WTC11 (cell line): Measurements from ENCODE around the gene CLPTM1L. TPM values are rescaled to one million over a fixed set of nuclear protein-coding genes. Genes with fewer than 3 reads are reported as not detected.

Experiments used
- ATAC-seq: fragments of 200-7000 bp; cut with Tn5 transposase; 2 replicates; pipeline ENCODE4 v1.10.0; 2021; ENCODE audit warnings: mild to moderate bottlenecking, moderate library complexity
- CTCF ChIA-PET: fragments of 300-600 bp; sonication (Branson Sonifier 250); formaldehyde crosslinking; loops from one replicate; lab custom pipeline; 2021; ENCODE audit warnings: antibody characterized with exemption; lab: Charles Lee
- POLR2A ChIA-PET: fragments of 350-600 bp; sonication (Branson Sonifier 250); formaldehyde crosslinking; loops from one replicate; lab custom pipeline; 2021; ENCODE audit warnings: antibody characterized with exemption; lab: Charles Lee
- DNase-seq: peaks from one replicate; pipeline ENCODE4 v3.0.0; 2021; ENCODE audit warnings: low spot score
- H3K27ac Mint-ChIP-seq: 2 replicates; pipeline ENCODE4 v1.8.0; 2021; ENCODE audit warnings: mixed read lengths
- H3K27me3 Mint-ChIP-seq: 2 replicates; pipeline ENCODE4 v1.8.0; 2021; ENCODE audit warnings: low read depth, mild to moderate bottlenecking, moderate library complexity, mixed read lengths
- H3K36me3 Mint-ChIP-seq: 2 replicates; pipeline ENCODE4 v1.8.0; 2021; ENCODE audit warnings: mixed read lengths
- H3K4me1 Mint-ChIP-seq: 2 replicates; pipeline ENCODE4 v1.8.0; 2022; ENCODE audit warnings: mixed read lengths
- H3K4me3 Mint-ChIP-seq: 2 replicates; pipeline ENCODE4 v1.8.0; 2021; ENCODE audit warnings: mild to moderate bottlenecking, moderate library complexity, mixed read lengths
- H3K9me3 Mint-ChIP-seq: 2 replicates; pipeline ENCODE4 v1.8.0; 2021; ENCODE audit warnings: mixed read lengths
- ATF1 ChIP-seq: sonication (generic); formaldehyde crosslinking; IDR thresholded peaks from 2 replicates; pipeline ENCODE4 v1.8.1; 2023; ENCODE audit warnings: mild to moderate bottlenecking, moderate library complexity, missing genetic modification reagents
- CDX4 ChIP-seq: fragments of 250-450 bp; sonication (Bioruptor Pico); IDR thresholded peaks from 2 replicates; pipeline ENCODE4 v1.9.0; 2021; ENCODE audit warnings: moderate library complexity, mild to moderate bottlenecking, inconsistent platforms, borderline replicate concordance
- CTCF ChIP-seq: fragments of 200-600 bp; IDR thresholded peaks from 2 replicates; pipeline ENCODE4 v1.8.0; 2022; ENCODE audit warnings: antibody characterized with exemption
- E2F1 ChIP-seq: sonication (generic); formaldehyde crosslinking; IDR thresholded peaks from 2 replicates; pipeline ENCODE4 v1.8.0; 2022; ENCODE audit warnings: mild to moderate bottlenecking, missing genetic modification reagents
- ELF4 ChIP-seq: sonication (generic); formaldehyde crosslinking; IDR thresholded peaks from 2 replicates; pipeline ENCODE4 v1.8.1; 2022; ENCODE audit warnings: low read depth, mild to moderate bottlenecking, moderate library complexity, missing genetic modification reagents
- EMX1 ChIP-seq: fragments of 250-450 bp; sonication (Bioruptor Pico); IDR thresholded peaks from 2 replicates; pipeline ENCODE4 v1.8.0; 2021; ENCODE audit warnings: mild to moderate bottlenecking
- FOXJ3 ChIP-seq: sonication (generic); formaldehyde crosslinking; IDR thresholded peaks from 2 replicates; pipeline ENCODE4 v1.9.0; 2021; ENCODE audit warnings: missing genetic modification reagents, mild to moderate bottlenecking, borderline replicate concordance
- GTF2I ChIP-seq: fragments of 250-450 bp; sonication (Bioruptor Pico); conservative IDR thresholded peaks from 2 replicates; pipeline ENCODE4 v1.4.0; 2021; ENCODE audit warnings: mild to moderate bottlenecking
- HMGA2 ChIP-seq: fragments of 250-450 bp; sonication (Bioruptor Pico); IDR thresholded peaks from 2 replicates; pipeline ENCODE4 v1.4.0; 2021; ENCODE audit warnings: mild to moderate bottlenecking, moderate library complexity
- JAZF1 ChIP-seq: fragments of 250-450 bp; sonication (Bioruptor Pico); IDR thresholded peaks from 2 replicates; pipeline ENCODE4 v1.9.0; 2021; ENCODE audit warnings: moderate library complexity, mild to moderate bottlenecking, inconsistent platforms
- KAT7 ChIP-seq: sonication (generic); formaldehyde crosslinking; IDR thresholded peaks from 2 replicates; pipeline ENCODE4 v1.8.1; 2023; ENCODE audit warnings: missing genetic modification reagents, mild to moderate bottlenecking, borderline replicate concordance
- MYBL2 ChIP-seq: sonication (generic); formaldehyde crosslinking; IDR thresholded peaks from 2 replicates; pipeline ENCODE4 v1.8.1; 2023; ENCODE audit warnings: mild to moderate bottlenecking, moderate library complexity, missing genetic modification reagents
- NFYB ChIP-seq: sonication (generic); formaldehyde crosslinking; conservative IDR thresholded peaks from 2 replicates; pipeline ENCODE4 v1.8.0; 2022; ENCODE audit warnings: low read depth, missing genetic modification reagents
- NR3C1 ChIP-seq: sonication (generic); formaldehyde crosslinking; conservative IDR thresholded peaks from 2 replicates; pipeline ENCODE4 v1.8.1; 2023; ENCODE audit warnings: low read depth, mild to moderate bottlenecking, missing genetic modification reagents
- SP1 ChIP-seq: sonication (generic); formaldehyde crosslinking; conservative IDR thresholded peaks from 2 replicates; pipeline ENCODE4 v1.8.1; 2022; ENCODE audit warnings: missing genetic modification reagents
- ZNF232 ChIP-seq: sonication (generic); formaldehyde crosslinking; IDR thresholded peaks from 2 replicates; pipeline ENCODE4 v1.8.0; 2022; ENCODE audit warnings: mild to moderate bottlenecking, missing genetic modification reagents
- ZNF317 ChIP-seq: sonication (generic); formaldehyde crosslinking; IDR thresholded peaks from 2 replicates; pipeline ENCODE4 v1.8.1; 2023; ENCODE audit warnings: low read depth, mild to moderate bottlenecking, moderate library complexity, missing genetic modification reagents, borderline replicate concordance
- ZNF396 ChIP-seq: fragments of 250-450 bp; sonication (Bioruptor Pico); IDR thresholded peaks from 2 replicates; pipeline ENCODE4 v1.8.0; 2021; ENCODE audit warnings: mild to moderate bottlenecking, moderate library complexity, borderline replicate concordance
- ZNF416 ChIP-seq: fragments of 250-450 bp; sonication (Bioruptor Pico); IDR thresholded peaks from 2 replicates; pipeline ENCODE4 v1.9.0; 2021; ENCODE audit warnings: mild to moderate bottlenecking, inconsistent platforms
- total RNA-seq: library from RNA; stranded (reverse); gene quantifications from 3 replicates; pipeline ENCODE4 v1.2.3, GENCODE V29; 2021
- TF ChIP-seq, protein P1 (sequence below): sonication (generic); formaldehyde crosslinking; IDR thresholded peaks from 2 replicates; pipeline ENCODE4 v1.8.1; 2022; ENCODE audit warnings: low read depth, missing genetic modification reagents, borderline replicate concordance
- TF ChIP-seq, protein P2 (sequence below): sonication (generic); formaldehyde crosslinking; IDR thresholded peaks from 2 replicates; pipeline ENCODE4 v1.8.1; 2023; ENCODE audit warnings: mild to moderate bottlenecking, missing genetic modification reagents, moderate library complexity
- TF ChIP-seq, protein P3 (sequence below): sonication (generic); formaldehyde crosslinking; IDR thresholded peaks from 2 replicates; pipeline ENCODE4 v1.8.0; 2022; ENCODE audit warnings: mild to moderate bottlenecking, missing genetic modification reagents
- TF ChIP-seq, protein P4 (sequence below): sonication (generic); formaldehyde crosslinking; IDR thresholded peaks from 2 replicates; pipeline ENCODE4 v1.8.0; 2022; ENCODE audit warnings: missing genetic modification reagents
- TF ChIP-seq, protein P5 (sequence below): sonication (generic); formaldehyde crosslinking; IDR thresholded peaks from 2 replicates; pipeline ENCODE4 v1.8.1; 2023; ENCODE audit warnings: mild to moderate bottlenecking, missing genetic modification reagents

CLPTM1L gene
- total RNA-seq, 1 experiment from 2014 or later = 92.8 TPM

DNA sequence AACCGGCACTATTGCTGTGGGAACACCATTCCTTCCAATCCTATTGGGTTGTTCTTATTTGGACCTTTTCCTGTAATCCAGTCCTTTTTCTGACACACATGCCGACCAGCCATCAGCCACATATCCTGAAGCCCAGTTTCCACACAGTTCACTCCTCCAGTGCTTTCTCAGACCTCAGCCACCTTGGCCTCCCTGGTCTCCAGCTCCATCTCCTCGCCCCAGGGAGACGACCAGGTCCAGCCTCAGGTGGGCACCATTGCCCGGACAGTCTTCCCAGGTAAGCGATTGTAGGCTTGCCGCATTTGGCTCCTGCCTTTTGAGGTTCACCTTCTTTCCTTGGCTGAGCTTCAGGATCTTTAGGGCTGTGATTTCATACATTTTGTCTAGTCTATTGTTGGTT, 34.8 kb downstream of the CLPTM1L start (continued):
- TF ChIP-seq, protein P1, sequence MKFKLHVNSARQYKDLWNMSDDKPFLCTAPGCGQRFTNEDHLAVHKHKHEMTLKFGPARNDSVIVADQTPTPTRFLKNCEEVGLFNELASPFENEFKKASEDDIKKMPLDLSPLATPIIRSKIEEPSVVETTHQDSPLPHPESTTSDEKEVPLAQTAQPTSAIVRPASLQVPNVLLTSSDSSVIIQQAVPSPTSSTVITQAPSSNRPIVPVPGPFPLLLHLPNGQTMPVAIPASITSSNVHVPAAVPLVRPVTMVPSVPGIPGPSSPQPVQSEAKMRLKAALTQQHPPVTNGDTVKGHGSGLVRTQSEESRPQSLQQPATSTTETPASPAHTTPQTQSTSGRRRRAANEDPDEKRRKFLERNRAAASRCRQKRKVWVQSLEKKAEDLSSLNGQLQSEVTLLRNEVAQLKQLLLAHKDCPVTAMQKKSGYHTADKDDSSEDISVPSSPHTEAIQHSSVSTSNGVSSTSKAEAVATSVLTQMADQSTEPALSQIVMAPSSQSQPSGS = no peak
- TF ChIP-seq ELF4 (CRISPR knock-in tag) (no peak), GTF2I (no peak), ZNF396 (CRISPR knock-in tag) (no peak), CDX4 (CRISPR knock-in tag) (no peak), KAT7 (no peak), ZNF232 (CRISPR knock-in tag) (no peak), ATF1 (CRISPR knock-in tag) (no peak)
- TF ChIP-seq, protein P2, sequence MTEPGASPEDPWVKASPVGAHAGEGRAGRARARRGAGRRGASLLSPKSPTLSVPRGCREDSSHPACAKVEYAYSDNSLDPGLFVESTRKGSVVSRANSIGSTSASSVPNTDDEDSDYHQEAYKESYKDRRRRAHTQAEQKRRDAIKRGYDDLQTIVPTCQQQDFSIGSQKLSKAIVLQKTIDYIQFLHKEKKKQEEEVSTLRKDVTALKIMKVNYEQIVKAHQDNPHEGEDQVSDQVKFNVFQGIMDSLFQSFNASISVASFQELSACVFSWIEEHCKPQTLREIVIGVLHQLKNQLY (CRISPR knock-in tag) = no peak

GRCh38 chr5:1304033-1304432, 40.9 kb downstream of the CLPTM1L start:
- Mint-ChIP-seq H3K27me3 (peaks cover 2% of the 10 kb centered on the region), H3K27ac (no peak overlapping the region), H3K4me3 (no peak overlapping the region), H3K36me3 (no peaks in the 10 kb centered on the region), H3K9me3 (peaks cover 11% of the 10 kb centered on the region), H3K4me1 (no peaks in the 10 kb centered on the region)
- no peak for DNase-seq
- ChIA-PET CTCF (no interaction called here), POLR2A (no interaction called here)
- ATAC-seq = no peak
- TF ChIP-seq ZNF416 = no peak
- TF ChIP-seq JAZF1 = no peak
- no peak for TF ChIP-seq NFYB (CRISPR knock-in tag)
- no peak for TF ChIP-seq CTCF
- TF ChIP-seq E2F1 (CRISPR knock-in tag) = no peak
- TF ChIP-seq SP1 (CRISPR knock-in tag) = no peak
- TF ChIP-seq ZNF317 = no peak
- TF ChIP-seq, protein P3, sequence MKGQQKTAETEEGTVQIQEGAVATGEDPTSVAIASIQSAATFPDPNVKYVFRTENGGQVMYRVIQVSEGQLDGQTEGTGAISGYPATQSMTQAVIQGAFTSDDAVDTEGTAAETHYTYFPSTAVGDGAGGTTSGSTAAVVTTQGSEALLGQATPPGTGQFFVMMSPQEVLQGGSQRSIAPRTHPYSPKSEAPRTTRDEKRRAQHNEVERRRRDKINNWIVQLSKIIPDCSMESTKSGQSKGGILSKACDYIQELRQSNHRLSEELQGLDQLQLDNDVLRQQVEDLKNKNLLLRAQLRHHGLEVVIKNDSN = no peak
- TF ChIP-seq, protein P4, sequence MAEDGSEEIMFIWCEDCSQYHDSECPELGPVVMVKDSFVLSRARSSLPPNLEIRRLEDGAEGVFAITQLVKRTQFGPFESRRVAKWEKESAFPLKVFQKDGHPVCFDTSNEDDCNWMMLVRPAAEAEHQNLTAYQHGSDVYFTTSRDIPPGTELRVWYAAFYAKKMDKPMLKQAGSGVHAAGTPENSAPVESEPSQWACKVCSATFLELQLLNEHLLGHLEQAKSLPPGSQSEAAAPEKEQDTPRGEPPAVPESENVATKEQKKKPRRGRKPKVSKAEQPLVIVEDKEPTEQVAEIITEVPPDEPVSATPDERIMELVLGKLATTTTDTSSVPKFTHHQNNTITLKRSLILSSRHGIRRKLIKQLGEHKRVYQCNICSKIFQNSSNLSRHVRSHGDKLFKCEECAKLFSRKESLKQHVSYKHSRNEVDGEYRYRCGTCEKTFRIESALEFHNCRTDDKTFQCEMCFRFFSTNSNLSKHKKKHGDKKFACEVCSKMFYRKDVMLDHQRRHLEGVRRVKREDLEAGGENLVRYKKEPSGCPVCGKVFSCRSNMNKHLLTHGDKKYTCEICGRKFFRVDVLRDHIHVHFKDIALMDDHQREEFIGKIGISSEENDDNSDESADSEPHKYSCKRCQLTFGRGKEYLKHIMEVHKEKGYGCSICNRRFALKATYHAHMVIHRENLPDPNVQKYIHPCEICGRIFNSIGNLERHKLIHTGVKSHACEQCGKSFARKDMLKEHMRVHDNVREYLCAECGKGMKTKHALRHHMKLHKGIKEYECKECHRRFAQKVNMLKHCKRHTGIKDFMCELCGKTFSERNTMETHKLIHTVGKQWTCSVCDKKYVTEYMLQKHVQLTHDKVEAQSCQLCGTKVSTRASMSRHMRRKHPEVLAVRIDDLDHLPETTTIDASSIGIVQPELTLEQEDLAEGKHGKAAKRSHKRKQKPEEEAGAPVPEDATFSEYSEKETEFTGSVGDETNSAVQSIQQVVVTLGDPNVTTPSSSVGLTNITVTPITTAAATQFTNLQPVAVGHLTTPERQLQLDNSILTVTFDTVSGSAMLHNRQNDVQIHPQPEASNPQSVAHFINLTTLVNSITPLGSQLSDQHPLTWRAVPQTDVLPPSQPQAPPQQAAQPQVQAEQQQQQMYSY (CRISPR knock-in tag) = no peak
- no peak for TF ChIP-seq HMGA2 (CRISPR knock-in tag)
- no peak for TF ChIP-seq GTF2I
- no peak for TF ChIP-seq MYBL2
- TF ChIP-seq, protein P5, sequence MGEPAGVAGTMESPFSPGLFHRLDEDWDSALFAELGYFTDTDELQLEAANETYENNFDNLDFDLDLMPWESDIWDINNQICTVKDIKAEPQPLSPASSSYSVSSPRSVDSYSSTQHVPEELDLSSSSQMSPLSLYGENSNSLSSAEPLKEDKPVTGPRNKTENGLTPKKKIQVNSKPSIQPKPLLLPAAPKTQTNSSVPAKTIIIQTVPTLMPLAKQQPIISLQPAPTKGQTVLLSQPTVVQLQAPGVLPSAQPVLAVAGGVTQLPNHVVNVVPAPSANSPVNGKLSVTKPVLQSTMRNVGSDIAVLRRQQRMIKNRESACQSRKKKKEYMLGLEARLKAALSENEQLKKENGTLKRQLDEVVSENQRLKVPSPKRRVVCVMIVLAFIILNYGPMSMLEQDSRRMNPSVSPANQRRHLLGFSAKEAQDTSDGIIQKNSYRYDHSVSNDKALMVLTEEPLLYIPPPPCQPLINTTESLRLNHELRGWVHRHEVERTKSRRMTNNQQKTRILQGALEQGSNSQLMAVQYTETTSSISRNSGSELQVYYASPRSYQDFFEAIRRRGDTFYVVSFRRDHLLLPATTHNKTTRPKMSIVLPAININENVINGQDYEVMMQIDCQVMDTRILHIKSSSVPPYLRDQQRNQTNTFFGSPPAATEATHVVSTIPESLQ (CRISPR knock-in tag) = no peak
- TF ChIP-seq NR3C1 (CRISPR knock-in tag) = no peak
- TF ChIP-seq FOXJ3 (CRISPR knock-in tag) = no peak
- TF ChIP-seq, protein P1 = no peak
- no peak for TF ChIP-seq EMX1 (CRISPR knock-in tag)
